GM10248 (cell line): ENCODE measurements around the gene GSE1.
A peak's percentile ranks its signal among the peaks of the same experiment; 100 is the strongest.

Experiments
- CTCF ChIA-PET: fragments of 300-600 bp; sonication (Branson Sonifier 250); formaldehyde crosslinking; extraction: SDS; loops from one replicate; lab custom pipeline; 2021; ENCODE audit warnings: antibody characterized with exemption; lab: Yijun Ruan, JAX
- POLR2A ChIA-PET: fragments of 350-650 bp; sonication (Branson Sonifier 250); formaldehyde crosslinking; extraction: SDS; loops from one replicate; lab custom pipeline; 2020; ENCODE audit warnings: antibody characterized with exemption; lab: Yijun Ruan, JAX
- DNase-seq: peaks from one replicate; pipeline ENCODE4 v3.0.0; 2012; ENCODE audit errors: extremely low spot score
- CTCF ChIP-seq: IDR thresholded peaks from 2 replicates; pipeline ENCODE4 v1.5.1; 2012; ENCODE audit warnings: mild to moderate bottlenecking, low read depth; ENCODE audit errors: extremely low read depth, missing control alignments, control extremely low read depth

GSE1 gene

GRCh38 chr16:85610446-85611193, 2.5 kb upstream of the GSE1 start:
- CTCF ChIA-PET, result interaction anchor here (0.6 to 3.2 kb wide), 50 partner anchors 8 to 495 kb away, joined by 3 to 33 read pairs (median 4); no protein-coding TSS in a partner anchor
- POLR2A ChIA-PET, result no interaction called here
- peak; percentile 85 for TF ChIP-seq CTCF
- DNase-seq, result peak; percentile 86

GRCh38 chr16:85611194-85611443, 2.0 kb upstream of the GSE1 start:
- POLR2A ChIA-PET, result no interaction called here
- CTCF ChIA-PET, result interaction anchor here (0.6 to 3.2 kb wide), 42 partner anchors 7 to 496 kb away, joined by 3 to 33 read pairs (median 4); no protein-coding TSS in a partner anchor
- no peak for TF ChIP-seq CTCF
- DNase-seq, result no peak

- no peak for DNase-seq
- no peak for TF ChIP-seq CTCF
- POLR2A ChIA-PET, result no interaction called here
- CTCF ChIA-PET, result interaction anchor here (1.1 to 3.2 kb wide), 16 partner anchors 10 to 191 kb away, joined by 3 to 33 read pairs (median 9); no protein-coding TSS in a partner anchor
Measured at GRCh38 chr16:85611444-85612190, 1.5 kb upstream of the GSE1 start.

GRCh38 chr16:85612191-85612800, 826 bp upstream of the GSE1 start:
- TF ChIP-seq CTCF, result no peak
- peak; percentile 68 for DNase-seq
- ChIA-PET CTCF (interaction anchor here (1.0 to 1.8 kb wide), 5 partner anchors 12 to 267 kb away, joined by 3 to 5 read pairs (median 3); no protein-coding TSS in a partner anchor), POLR2A (interaction anchor here (0.6 to 1.0 kb wide), 2 partner anchors 58 to 142 kb away, joined by 4 to 10 read pairs; no protein-coding TSS in a partner anchor)

GRCh38 chr16:85613604-85614337, 649 bp downstream of the GSE1 start:
- ChIA-PET CTCF (interaction anchor here (1.0 to 6.0 kb wide), 8 partner anchors 57 to 269 kb away, joined by 3 to 71 read pairs (median 3); no protein-coding TSS in a partner anchor), POLR2A (interaction anchor here (0.7 to 1.0 kb wide), 2 partner anchors 46 to 60 kb away, joined by 4 read pairs; no protein-coding TSS in a partner anchor)
- peak; percentile 57 for DNase-seq
- no peak for TF ChIP-seq CTCF
